ENCODE results near the gene TEP1. TPM values are rescaled to one million over a fixed set of nuclear protein-coding genes. Genes with fewer than 3 reads are reported as not detected.
"Not testable (repeated sequence)": the region's sequence is repeated elsewhere in the genome, so short reads cannot be mapped to it uniquely, and the experiment has no call there.

Gene TEP1
- total RNA-seq (17.4 TPM), polyA plus RNA-seq (16.2 TPM)

DNA sequence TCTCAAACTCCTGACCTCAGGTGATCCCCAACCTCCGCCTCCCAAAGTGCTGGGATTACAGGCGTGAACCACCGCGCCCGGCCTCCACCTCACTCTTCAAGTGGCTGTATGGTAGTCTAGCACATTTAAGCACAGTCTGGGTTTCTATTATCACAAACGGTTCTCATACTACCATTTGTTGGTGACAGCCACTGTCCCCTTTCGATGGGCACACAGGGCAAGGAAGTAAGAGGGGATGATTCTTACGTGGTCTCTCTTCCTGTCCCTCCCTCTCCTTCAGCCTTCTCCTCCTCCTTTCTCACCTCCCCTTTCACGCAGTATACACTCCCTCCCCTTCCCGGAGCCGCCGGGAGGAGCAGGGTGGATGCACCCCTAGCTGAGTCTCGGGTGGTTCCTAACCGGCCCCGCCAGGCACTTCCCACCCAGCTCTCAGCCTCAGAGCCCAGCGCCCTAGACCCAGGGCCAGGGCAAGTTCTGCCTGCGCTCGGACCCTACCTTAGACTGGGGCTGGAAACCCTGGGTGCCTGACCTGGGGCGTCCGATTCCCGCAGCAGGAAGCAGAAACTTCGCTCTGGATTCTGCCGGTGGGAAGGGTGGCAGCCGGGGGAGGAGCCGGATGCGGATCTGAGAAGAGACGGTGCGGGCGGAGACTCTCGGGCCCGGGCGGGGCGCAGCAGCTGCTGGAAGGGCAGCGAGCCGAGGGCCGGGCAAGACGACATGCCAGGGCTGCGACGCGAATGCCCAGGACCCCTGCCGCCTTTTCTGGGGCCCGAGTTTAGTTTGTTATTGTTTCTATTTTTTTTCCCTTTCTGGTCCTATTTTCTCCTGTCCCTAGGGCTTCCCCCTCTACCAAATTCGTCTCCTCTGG lies at the start of gene TEP1:
Gene TEP1, minus strand, starts transcription at position 626 of the 868 bp plus-strand sequence. CDS start 5,062 bp downstream, outside the sequence.
- Histone ChIP-seq H3K36me3 (ENCODE audit: insufficient read depth) (no peaks in the 10 kb centered on the region), H3K4me1 (ENCODE audit: insufficient read depth) (no peaks in the 10 kb centered on the region), H3K4me3 (ENCODE audit: low read depth, low read length) (peak within 1 kb of the TSS; percentile 64), H3K27ac (ENCODE audit: low read depth) (peak within 1 kb of the TSS; percentile 94)
- WGBS: under 1% methylated on average over 43 of the region's 43 CpGs
- DNase-seq (ENCODE audit: extremely low spot score): peak; percentile 49

DNA sequence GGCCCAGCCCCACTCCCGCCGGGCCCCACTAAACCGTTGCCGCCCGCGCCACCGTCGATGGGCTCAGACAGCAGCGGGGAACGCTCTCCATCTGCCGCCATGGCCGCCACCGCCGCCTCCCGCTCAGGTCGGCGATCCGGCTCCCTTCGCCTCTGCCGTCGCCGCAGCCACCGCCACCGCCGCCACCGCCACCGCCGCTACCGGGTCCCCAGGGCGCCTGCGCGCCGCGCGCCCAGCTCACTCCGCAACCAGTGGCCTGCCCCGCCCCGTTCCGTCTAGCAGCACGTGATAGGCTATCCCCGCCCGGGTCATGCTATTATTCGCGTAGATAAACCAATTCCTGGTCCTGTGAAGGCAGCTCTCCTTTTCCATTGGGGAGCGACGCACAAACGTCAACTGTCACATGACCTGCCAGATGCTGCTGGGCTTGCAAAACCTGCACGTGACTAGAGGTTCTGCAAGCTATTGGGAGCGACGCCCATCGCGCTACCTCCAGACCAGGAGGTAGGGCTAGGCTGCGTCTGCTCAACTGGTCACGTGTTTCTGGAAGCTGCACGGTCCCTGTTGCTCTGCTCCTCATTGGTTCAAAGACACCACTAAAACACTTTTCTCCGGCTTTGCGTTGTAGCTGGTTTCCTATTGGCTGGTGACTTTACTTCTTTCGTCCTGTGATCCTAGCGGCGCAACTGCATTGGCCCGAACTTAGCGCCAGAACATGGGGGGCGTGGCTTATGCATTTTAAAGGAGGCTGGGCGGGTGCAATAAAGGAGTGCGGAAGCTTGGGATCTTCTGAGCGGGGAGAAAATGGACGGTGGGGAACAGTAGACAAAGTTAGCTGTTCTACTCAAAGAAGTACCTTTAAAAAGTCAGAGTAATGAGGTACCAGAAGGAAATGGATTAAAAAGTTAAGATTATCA lies 48.2 kb upstream of the TEP1 start, which contains the start of gene PIP4P1:
Gene PIP4P1, minus strand, starts transcription at position 210 of the 917 bp plus-strand sequence. Its CDS starts 109 bp downstream, at position 101.
- H3K4me3 ChIP-seq (ENCODE audit: low read depth, low read length): peak within 1 kb of the TSS; percentile 94

GRCh38 chr14:20460458-20461224 lies 47.3 kb upstream of the TEP1 start:
- 6% methylated on average over 32 of the region's 32 CpGs for WGBS
- Histone ChIP-seq H3K36me3 (ENCODE audit: insufficient read depth) (peaks cover 2% of the 10 kb centered on the region), H3K4me3 (ENCODE audit: low read depth, low read length) (peak overlapping the region; percentile 94), H3K27ac (ENCODE audit: low read depth) (peak overlapping the region; percentile 94), H3K4me1 (ENCODE audit: insufficient read depth) (peaks cover 2% of the 10 kb centered on the region)
- no peak for DNase-seq (ENCODE audit: extremely low spot score)

More for the DNA sequence above, 48.2 kb upstream of the TEP1 start, which contains the start of gene PIP4P1:
- H3K4me1 ChIP-seq (ENCODE audit: insufficient read depth): no peaks in the 10 kb centered on the region
- peak; percentile 99 for DNase-seq (ENCODE audit: extremely low spot score)
- WGBS: under 1% methylated on average over 67 of the region's 67 CpGs
- H3K27ac ChIP-seq (ENCODE audit: low read depth): peak within 1 kb of the TSS; percentile 94
- H3K36me3 ChIP-seq (ENCODE audit: insufficient read depth): peaks cover 2% of the 10 kb centered on the region

DNA sequence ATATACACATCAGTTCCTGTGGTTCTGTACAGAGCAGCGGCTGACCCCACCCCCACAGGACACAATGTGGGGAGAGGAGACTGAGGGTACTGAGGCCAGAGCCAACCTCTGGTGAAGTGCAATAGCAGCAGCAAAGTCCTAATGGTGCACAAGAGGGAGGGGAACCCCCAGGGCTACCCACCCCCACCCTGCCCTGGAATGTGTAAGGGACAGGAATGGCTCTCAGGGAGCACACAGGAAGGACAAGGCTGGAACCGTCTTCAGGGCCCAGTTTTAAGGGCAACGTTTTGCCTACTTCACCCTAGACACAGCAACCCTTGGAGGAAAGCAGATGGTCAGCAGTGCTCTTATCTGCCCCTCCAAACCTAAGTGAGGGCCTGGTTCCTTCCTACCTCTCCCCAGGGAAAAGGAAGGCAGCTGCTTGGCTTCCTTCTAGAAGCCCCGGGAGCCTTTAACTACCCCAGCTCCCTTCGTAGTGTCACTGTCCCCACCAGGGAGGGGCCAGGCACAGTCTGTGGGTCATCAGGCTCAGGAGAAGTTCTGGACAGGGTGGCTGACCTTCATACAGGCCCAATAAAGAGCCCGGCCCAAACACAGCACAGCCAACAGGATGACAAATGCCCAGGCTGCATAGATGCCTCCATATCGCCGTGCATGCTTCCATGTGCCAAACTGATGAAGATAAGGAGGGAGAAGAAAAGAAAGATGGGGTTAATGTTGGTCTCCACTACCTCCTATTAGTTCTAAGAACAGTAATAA lies 44.9 kb upstream of the TEP1 start:
- H3K4me1 ChIP-seq (ENCODE audit: insufficient read depth): peaks cover 2% of the 10 kb centered on the region
- WGBS: 61% methylated on average over 8 of the region's 8 CpGs
- no peak overlapping the region for H3K27ac ChIP-seq (ENCODE audit: low read depth)
- peaks cover 2% of the 10 kb centered on the region for H3K36me3 ChIP-seq (ENCODE audit: insufficient read depth)
- no peak for DNase-seq (ENCODE audit: extremely low spot score)
- no peak overlapping the region for H3K4me3 ChIP-seq (ENCODE audit: low read depth, low read length)

- DNase-seq (ENCODE audit: extremely low spot score): no peak
- WGBS: 82% methylated on average over 13 of the region's 13 CpGs
- Histone ChIP-seq H3K4me1 (ENCODE audit: insufficient read depth) (peaks cover 2% of the 10 kb centered on the region), H3K27ac (ENCODE audit: low read depth) (no peak overlapping the region), H3K36me3 (ENCODE audit: insufficient read depth) (peaks cover 2% of the 10 kb centered on the region), H3K4me3 (ENCODE audit: low read depth, low read length) (no peak overlapping the region)
Measured at GRCh38 chr14:20456971-20457370, 43.7 kb upstream of the TEP1 start.

DNA sequence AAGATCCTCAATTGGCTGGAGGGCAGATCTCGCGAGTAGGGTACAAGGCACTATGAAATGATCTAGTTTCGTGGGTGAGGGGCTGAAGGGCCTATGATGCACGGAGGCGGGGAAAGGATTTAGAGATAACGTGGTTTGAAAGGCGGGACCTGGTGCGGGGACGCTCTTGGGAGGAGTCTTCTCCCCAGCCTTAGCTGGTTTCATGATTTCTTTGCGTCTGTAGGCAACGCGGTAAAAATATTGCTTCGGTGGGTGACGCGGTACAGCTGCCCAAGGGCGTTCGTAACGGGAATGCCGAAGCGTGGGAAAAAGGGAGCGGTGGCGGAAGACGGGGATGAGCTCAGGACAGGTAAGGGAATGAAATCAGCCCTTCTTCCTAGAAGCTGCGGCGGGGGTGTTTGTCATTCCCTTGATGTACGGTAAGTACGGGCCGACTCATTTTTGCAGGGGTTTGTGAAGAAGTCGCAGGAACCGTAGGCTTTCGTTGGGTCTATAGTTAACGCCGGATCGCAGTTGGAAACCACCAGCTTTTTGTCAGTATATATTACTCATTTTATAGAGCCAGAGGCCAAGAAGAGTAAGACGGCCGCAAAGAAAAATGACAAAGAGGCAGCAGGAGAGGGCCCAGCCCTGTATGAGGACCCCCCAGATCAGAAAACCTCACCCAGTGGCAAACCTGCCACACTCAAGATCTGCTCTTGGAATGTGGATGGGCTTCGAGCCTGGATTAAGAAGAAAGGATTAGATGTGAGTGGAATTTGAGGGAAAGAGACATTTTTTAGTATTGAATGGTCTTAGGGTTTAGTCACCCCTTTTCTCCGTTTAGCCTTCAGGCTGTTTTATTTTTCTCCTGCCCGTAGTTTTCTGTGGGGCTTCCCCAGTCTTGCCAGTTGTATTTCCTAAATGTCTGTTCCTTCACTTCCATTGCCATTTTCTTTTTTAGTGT lies 42.3 kb upstream of the TEP1 start:
- peaks cover 2% of the 10 kb centered on the region for H3K4me1 ChIP-seq (ENCODE audit: insufficient read depth)

GRCh38 chr14:20454516-20455354 lies 41.4 kb upstream of the TEP1 start, which contains the start of the genes APEX1 and OSGEP:
APEX1 (plus strand) TSS chr14:20455226; CDS start chr14:20455646, 420 bp downstream.
OSGEP (minus strand) TSS chr14:20454812; CDS start chr14:20454683, 129 bp downstream.
- Histone ChIP-seq H3K27ac (ENCODE audit: low read depth) (peak within 1 kb of the TSS; percentile 87), H3K4me3 (ENCODE audit: low read depth, low read length) (peak within 1 kb of the TSS; percentile 67), H3K4me1 (ENCODE audit: insufficient read depth) (peaks cover 2% of the 10 kb centered on the region), H3K36me3 (ENCODE audit: insufficient read depth) (peaks cover 2% of the 10 kb centered on the region)
- under 1% methylated on average over 56 of the region's 56 CpGs for WGBS
- DNase-seq (ENCODE audit: extremely low spot score): peak; percentile 99

More for the DNA sequence above, 42.3 kb upstream of the TEP1 start:
- H3K27ac ChIP-seq (ENCODE audit: low read depth): peak overlapping the region; percentile 82
- H3K36me3 ChIP-seq (ENCODE audit: insufficient read depth): peaks cover 2% of the 10 kb centered on the region
- H3K4me3 ChIP-seq (ENCODE audit: low read depth, low read length): peak overlapping the region; percentile 67
- WGBS: under 1% methylated on average over 39 of the region's 39 CpGs
- no peak for DNase-seq (ENCODE audit: extremely low spot score)

GRCh38 chr14:20452831-20453230 lies 39.5 kb upstream of the TEP1 start:
- not testable (repeated sequence) for H3K4me3 ChIP-seq (ENCODE audit: low read depth, low read length); H3K36me3 ChIP-seq (ENCODE audit: insufficient read depth); DNase-seq (ENCODE audit: extremely low spot score); H3K4me1 ChIP-seq (ENCODE audit: insufficient read depth); H3K27ac ChIP-seq (ENCODE audit: low read depth)
- 89% methylated on average over 8 of the region's 8 CpGs for WGBS

- Histone ChIP-seq H3K4me1 (ENCODE audit: insufficient read depth) (no peaks in the 10 kb centered on the region), H3K4me3 (ENCODE audit: low read depth, low read length) (no peak overlapping the region), H3K27ac (ENCODE audit: low read depth) (no peak overlapping the region), H3K36me3 (ENCODE audit: insufficient read depth) (peaks cover 9% of the 10 kb centered on the region)
- no peak for DNase-seq (ENCODE audit: extremely low spot score)
- whole genome bisulfite sequencing: 97% methylated on average over 5 of the region's 5 CpGs
Measured at GRCh38 chr14:20446889-20447288, 33.6 kb upstream of the TEP1 start.

DNA sequence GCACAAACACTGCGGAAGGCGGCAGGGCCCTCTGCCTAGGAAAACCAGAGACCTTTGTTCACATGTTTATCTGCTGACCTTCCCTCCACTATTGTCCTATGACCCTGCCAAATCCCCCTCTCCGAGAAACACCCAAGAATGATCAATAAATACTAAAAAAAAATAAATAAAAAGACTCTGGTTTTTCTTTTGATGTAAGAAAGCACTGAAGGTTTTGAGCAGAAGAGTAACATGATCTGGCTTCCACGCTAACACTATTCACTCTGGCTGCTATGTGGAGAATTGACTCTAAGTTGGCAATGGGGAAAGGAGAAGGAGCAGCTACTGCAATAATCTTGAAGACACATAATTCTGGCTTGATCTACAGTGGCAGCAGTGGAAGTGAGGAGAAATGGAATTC lies 30.3 kb upstream of the TEP1 start:
- DNase-seq (ENCODE audit: extremely low spot score); H3K4me3 ChIP-seq (ENCODE audit: low read depth, low read length); H3K36me3 ChIP-seq (ENCODE audit: insufficient read depth); H3K27ac ChIP-seq (ENCODE audit: low read depth); H3K4me1 ChIP-seq (ENCODE audit: insufficient read depth): not testable (repeated sequence)
- 83% methylated on average over 2 of the region's 4 CpGs for WGBS

- H3K4me3 ChIP-seq (ENCODE audit: low read depth, low read length): no peak overlapping the region
- DNase-seq (ENCODE audit: extremely low spot score): no peak
- no peaks in the 10 kb centered on the region for H3K36me3 ChIP-seq (ENCODE audit: insufficient read depth)
- no peak overlapping the region for H3K27ac ChIP-seq (ENCODE audit: low read depth)
- no peaks in the 10 kb centered on the region for H3K4me1 ChIP-seq (ENCODE audit: insufficient read depth)
- WGBS: 92% methylated on average over 2 of the region's 2 CpGs
Measured at GRCh38 chr14:20441461-20441860, 28.2 kb upstream of the TEP1 start.

Data from urinary bladder (tissue), 4 donors.